SK-N-SH (cell line): ENCODE results near the gene LRTM2. TPM values are rescaled to one million over a fixed set of nuclear protein-coding genes. Genes with fewer than 3 reads are reported as not detected.

Experiments used
- CTCF ChIA-PET: fragments of 300-600, 350-600 bp; formaldehyde crosslinking; extraction: SDS; loops from one replicate; lab custom pipeline; 2021; lab: Yijun Ruan, JAX
- POLR2A ChIA-PET: fragments of 350-600 bp; sonication (Branson Sonifier 250); formaldehyde crosslinking; extraction: SDS; loops from one replicate; lab custom pipeline; 2020; ENCODE audit warnings: antibody characterized with exemption, inconsistent platforms; lab: Yijun Ruan, JAX
- DNase-seq: peaks from one replicate; pipeline ENCODE4 v3.0.0; 2012
- H2AFZ ChIP-seq: fragments of 200-600 bp; sonication (generic); 2 replicates; pipeline ENCODE4 v1.8.1; 2016; ENCODE audit warnings: antibody characterized with exemption, mild to moderate bottlenecking, low read depth
- H3F3A ChIP-seq: fragments of 200-600 bp; sonication (generic); replicated peaks from 2 replicates; pipeline ENCODE3; 2016; ENCODE audit warnings: antibody characterized with exemption, mild to moderate bottlenecking; ENCODE audit not compliant: insufficient read depth
- H3K27ac ChIP-seq, 2 experiments: fragments of 200-500 bp in 1 of 2; fragments of 200-600 bp in 1 of 2; sonication (Bioruptor generic) in 1 of 2; sonication (generic), shearing (Covaris generic) in 1 of 2; 2 replicates each; pipeline versions ENCODE4 v1.5.1 to v1.6.1; 2014 to 2016; ENCODE audit warnings: low read depth in 2 of 2, inconsistent platforms in 1 of 2, low read length in 1 of 2, mild to moderate bottlenecking in 1 of 2, mixed read lengths in 1 of 2
- H3K27me3 ChIP-seq: fragments of 200-600 bp; sonication (generic), shearing (Covaris generic); 2 replicates; pipeline ENCODE4 v1.6.1; 2016; ENCODE audit warnings: mixed run types; ENCODE audit not compliant: insufficient read depth
- H3K36me3 ChIP-seq, 2 experiments: fragments of 200-500 bp in 1 of 2; fragments of 200-600 bp in 1 of 2; sonication (Bioruptor generic) in 1 of 2; sonication (generic) in 1 of 2; replicated peaks in 1 of 2; 2 replicates each; pipeline versions ENCODE3 to v1.5.1; 2014 to 2016; ENCODE audit warnings: low read length in 1 of 2, mild to moderate bottlenecking in 1 of 2; ENCODE audit not compliant: insufficient read depth in 2 of 2, control insufficient read depth in 1 of 2
- H3K4me1 ChIP-seq, 2 experiments: fragments of 200-500 bp in 1 of 2; fragments of 200-600 bp in 1 of 2; sonication (Bioruptor generic) in 1 of 2; sonication (generic), shearing (Covaris generic) in 1 of 2; 2 replicates each; pipeline versions ENCODE4 v1.5.1 to v1.6.1; 2014 to 2016; ENCODE audit warnings: low read depth in 1 of 2, low read length in 1 of 2, mixed run types in 1 of 2; ENCODE audit not compliant: insufficient read depth in 2 of 2, control insufficient read depth in 1 of 2
- H3K4me2 ChIP-seq: fragments of 200-600 bp; sonication (generic), shearing (Covaris generic); 2 replicates; pipeline ENCODE4 v1.6.1; 2017; ENCODE audit warnings: mixed run types
- H3K4me3 ChIP-seq, 2 experiments: fragments of 200-500 bp in 1 of 2; fragments of 200-600 bp in 1 of 2; sonication (Bioruptor generic) in 1 of 2; sonication (generic), shearing (Covaris generic) in 1 of 2; 2 replicates each; pipeline versions ENCODE4 v1.5.1 to v1.8.1; 2014 to 2016; ENCODE audit warnings: low read depth in 2 of 2, inconsistent platforms in 1 of 2, low read length in 1 of 2, mild to moderate bottlenecking in 1 of 2, mixed read lengths in 1 of 2, moderate library complexity in 1 of 2
- H3K79me2 ChIP-seq: fragments of 200-600 bp; sonication (generic); 2 replicates; pipeline ENCODE4 v1.8.1; 2017; ENCODE audit warnings: mild to moderate bottlenecking; ENCODE audit not compliant: insufficient read depth
- H3K9ac ChIP-seq: fragments of 200-600 bp; sonication (generic); 2 replicates; pipeline ENCODE4 v1.6.1; 2017; ENCODE audit warnings: mixed run types
- H3K9me2 ChIP-seq: fragments of 200-600 bp; sonication (generic); 2 replicates; pipeline ENCODE4 v1.6.1; 2017; ENCODE audit warnings: mixed run types
- H3K9me3 ChIP-seq: fragments of 200-600 bp; sonication (generic); 2 replicates; pipeline ENCODE4 v1.6.1; 2017; ENCODE audit warnings: mixed run types, mild to moderate bottlenecking, moderate library complexity
- H4K20me1 ChIP-seq: fragments of 200-600 bp; sonication (generic); 2 replicates; pipeline ENCODE4 v1.6.1; 2017; ENCODE audit warnings: mild to moderate bottlenecking, mixed run types; ENCODE audit not compliant: insufficient read depth
- CHD2 ChIP-seq: fragments of 150-350 bp; IDR thresholded peaks from 2 replicates; pipeline ENCODE4 v1.6.1; 2018; ENCODE audit warnings: low read length; ENCODE audit not compliant: partially characterized antibody
- EZH2phosphoT487 ChIP-seq: fragments of 200-600 bp; sonication (generic); IDR thresholded peaks from 2 replicates; pipeline ENCODE4 v1.6.1; 2017; ENCODE audit warnings: low read depth, mixed run types, mild to moderate bottlenecking, antibody characterized with exemption, moderate library complexity, borderline replicate concordance
- FOXM1 ChIP-seq: IDR thresholded peaks from 2 replicates; pipeline ENCODE4 v1.4.0; 2012; ENCODE audit warnings: low read depth, mild to moderate bottlenecking
- GABPA ChIP-seq: IDR thresholded peaks from 2 replicates; pipeline ENCODE4 v1.4.0; 2012; ENCODE audit warnings: low read depth, mild to moderate bottlenecking
- GATA2 ChIP-seq: sonication (generic); formaldehyde crosslinking; IDR thresholded peaks from 2 replicates; pipeline ENCODE4 v1.5.0; 2020; ENCODE audit warnings: mild to moderate bottlenecking, missing genetic modification reagents
- JUND ChIP-seq: IDR thresholded peaks from 2 replicates; pipeline ENCODE4 v1.4.0; 2012
- MXI1 ChIP-seq: IDR thresholded peaks from 2 replicates; pipeline ENCODE4 v1.6.1; 2012; ENCODE audit warnings: mild to moderate bottlenecking, low read depth, low read length, improper control_type of control experiment
- NFIC ChIP-seq: IDR thresholded peaks from 2 replicates; pipeline ENCODE4 v1.4.0; 2012; ENCODE audit warnings: borderline replicate concordance
- NRF1 ChIP-seq: IDR thresholded peaks from 2 replicates; pipeline ENCODE4 v1.6.1; 2012; ENCODE audit warnings: low read depth, mild to moderate bottlenecking, low read length
- PBX3 ChIP-seq: IDR thresholded peaks from 2 replicates; pipeline ENCODE4; 2012
- POLR2AphosphoS5 ChIP-seq: IDR thresholded peaks from 2 replicates; pipeline ENCODE4 v1.6.1; 2012; ENCODE audit warnings: low read depth, low read length
- RCOR1 ChIP-seq: fragments of 150-350 bp; IDR thresholded peaks from 2 replicates; pipeline ENCODE4 v1.6.1; 2017; ENCODE audit warnings: antibody characterized with exemption, low read length
- REST ChIP-seq: IDR thresholded peaks from 2 replicates; pipeline ENCODE4 v1.6.1; 2012; ENCODE audit warnings: mild to moderate bottlenecking, low read depth, low read length, moderate library complexity
- RXRA ChIP-seq: IDR thresholded peaks from 2 replicates; pipeline ENCODE4 v1.4.0; 2012; ENCODE audit warnings: low read depth, mild to moderate bottlenecking, borderline replicate concordance
- SIN3A ChIP-seq: IDR thresholded peaks from 2 replicates; pipeline ENCODE4 v1.6.1; 2012; ENCODE audit warnings: low read depth, mild to moderate bottlenecking, low read length, moderate library complexity, borderline replicate concordance
- TEAD4 ChIP-seq: IDR thresholded peaks from 2 replicates; pipeline ENCODE4 v1.4.0; 2012; ENCODE audit warnings: mild to moderate bottlenecking, borderline replicate concordance; ENCODE audit not compliant: insufficient read depth
- YY1 ChIP-seq: IDR thresholded peaks from 2 replicates; pipeline ENCODE4 v1.4.0; 2012; ENCODE audit warnings: low read depth, mild to moderate bottlenecking
- whole genome bisulfite sequencing: methylation state at CpG from one replicate; pipeline ENCODE4 v1.1.6; 2017; ENCODE audit warnings: low lambda C conversion rate; 5-methylcytosine and 5-hydroxymethylcytosine counted together
- polyA plus RNA-seq, 3 experiments: library from polyadenylated mRNA; depleted of rRNA; stranded (reverse); fragments of >200 nt; gene quantifications; 2 replicates each; pipeline ENCODE4 v1.2.3, GENCODE V29; 2012

Gene LRTM2
- polyA plus RNA-seq, 1 of the 3 experiments (the other 2 are of a cell fraction), result not detected

- TF ChIP-seq SIN3A (no peak), GATA2 (CRISPR knock-in tag) (no peak), TEAD4 (no peak), NFIC (no peak), NRF1 (no peak), EZH2phosphoT487 (no peak), CHD2 (no peak), RXRA (no peak), POLR2AphosphoS5 (no peak), GABPA (no peak), YY1 (no peak), REST (no peak), RCOR1 (no peak), FOXM1 (no peak), MXI1 (no peak), PBX3 (no peak), JUND (no peak)
- Histone ChIP-seq H4K20me1 (no peaks in the 10 kb centered on the region), H3F3A (no peaks in the 10 kb centered on the region), H3K79me2 (no peaks in the 10 kb centered on the region), H3K9ac (no peak overlapping the region), H3K36me3 (no peaks in the 10 kb centered on the region), H3K9me2 (no peaks in the 10 kb centered on the region), H3K4me2 (no peak overlapping the region), H3K27ac (no peak overlapping the region; a peak in 1 of 4 replicates), H3K9me3 (no peaks in the 10 kb centered on the region), H2AFZ (no peak overlapping the region), H3K27me3 (peaks cover 25% of the 10 kb centered on the region; the same call in 1 of the 2 replicates), H3K4me1 (peaks cover 0 to 63% of the 10 kb centered on the region in 2 experiments; a peak in 1 of 4 replicates), H3K4me3 (no peak overlapping the region)
- ChIA-PET POLR2A (no interaction called here), CTCF (interaction anchor here (1.1 to 3.5 kb wide), 2 partner anchors 10 to 117 kb away, joined by 3 to 19 read pairs; no protein-coding TSS in a partner anchor)
- DNase-seq, result peak; percentile 66
- WGBS, result 7% methylated on average over 3 of the region's 11 CpGs
Observed at GRCh38 chr12:1822699-1823098, 2.3 kb downstream of the LRTM2 start.
